LNCaP clone FGC (cell line): ENCODE measurements around the gene NCK2.

Experiments
- DNase-seq: peaks from one replicate; pipeline ENCODE4 v3.0.0-alpha.2; 2011; ENCODE audit warnings: low read depth
- H3K4me3 ChIP-seq: 2 replicates; pipeline ENCODE4 v1.5.1; 2011; ENCODE audit warnings: mild to moderate bottlenecking, low read depth, low read length, control low read depth
- TF ChIP-seq, protein P1 (sequence below): IDR thresholded peaks from 2 replicates; pipeline ENCODE4 v1.5.1; 2012; ENCODE audit warnings: mild to moderate bottlenecking; ENCODE audit not compliant: control insufficient read depth, insufficient read depth; ENCODE audit errors: extremely low read depth

The NCK2 gene

DNA sequence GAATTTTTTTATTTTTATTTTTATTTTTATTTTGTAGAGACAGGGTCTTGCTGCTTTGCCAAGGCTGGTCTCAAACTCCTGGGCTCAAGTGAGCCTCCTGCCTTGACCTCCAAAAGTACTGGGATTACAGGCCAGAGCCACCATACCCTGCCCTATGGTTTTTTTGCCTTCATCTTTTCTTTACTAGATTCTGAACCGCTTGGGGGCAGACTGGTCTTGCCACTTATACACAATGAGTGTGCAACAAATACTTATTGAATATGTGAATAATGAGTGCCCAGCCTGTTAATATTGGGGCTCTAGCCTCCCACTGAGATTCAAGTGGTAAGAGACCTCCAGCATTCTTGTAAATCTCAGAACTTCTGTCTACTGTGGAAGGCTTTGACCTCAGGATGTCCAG lies 3.9 kb downstream of the NCK2 start:
- no peak for DNase-seq
- H3K4me3 ChIP-seq, result no peak overlapping the region
- TF ChIP-seq, protein P1, sequence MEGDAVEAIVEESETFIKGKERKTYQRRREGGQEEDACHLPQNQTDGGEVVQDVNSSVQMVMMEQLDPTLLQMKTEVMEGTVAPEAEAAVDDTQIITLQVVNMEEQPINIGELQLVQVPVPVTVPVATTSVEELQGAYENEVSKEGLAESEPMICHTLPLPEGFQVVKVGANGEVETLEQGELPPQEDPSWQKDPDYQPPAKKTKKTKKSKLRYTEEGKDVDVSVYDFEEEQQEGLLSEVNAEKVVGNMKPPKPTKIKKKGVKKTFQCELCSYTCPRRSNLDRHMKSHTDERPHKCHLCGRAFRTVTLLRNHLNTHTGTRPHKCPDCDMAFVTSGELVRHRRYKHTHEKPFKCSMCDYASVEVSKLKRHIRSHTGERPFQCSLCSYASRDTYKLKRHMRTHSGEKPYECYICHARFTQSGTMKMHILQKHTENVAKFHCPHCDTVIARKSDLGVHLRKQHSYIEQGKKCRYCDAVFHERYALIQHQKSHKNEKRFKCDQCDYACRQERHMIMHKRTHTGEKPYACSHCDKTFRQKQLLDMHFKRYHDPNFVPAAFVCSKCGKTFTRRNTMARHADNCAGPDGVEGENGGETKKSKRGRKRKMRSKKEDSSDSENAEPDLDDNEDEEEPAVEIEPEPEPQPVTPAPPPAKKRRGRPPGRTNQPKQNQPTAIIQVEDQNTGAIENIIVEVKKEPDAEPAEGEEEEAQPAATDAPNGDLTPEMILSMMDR, result no peak

DNA sequence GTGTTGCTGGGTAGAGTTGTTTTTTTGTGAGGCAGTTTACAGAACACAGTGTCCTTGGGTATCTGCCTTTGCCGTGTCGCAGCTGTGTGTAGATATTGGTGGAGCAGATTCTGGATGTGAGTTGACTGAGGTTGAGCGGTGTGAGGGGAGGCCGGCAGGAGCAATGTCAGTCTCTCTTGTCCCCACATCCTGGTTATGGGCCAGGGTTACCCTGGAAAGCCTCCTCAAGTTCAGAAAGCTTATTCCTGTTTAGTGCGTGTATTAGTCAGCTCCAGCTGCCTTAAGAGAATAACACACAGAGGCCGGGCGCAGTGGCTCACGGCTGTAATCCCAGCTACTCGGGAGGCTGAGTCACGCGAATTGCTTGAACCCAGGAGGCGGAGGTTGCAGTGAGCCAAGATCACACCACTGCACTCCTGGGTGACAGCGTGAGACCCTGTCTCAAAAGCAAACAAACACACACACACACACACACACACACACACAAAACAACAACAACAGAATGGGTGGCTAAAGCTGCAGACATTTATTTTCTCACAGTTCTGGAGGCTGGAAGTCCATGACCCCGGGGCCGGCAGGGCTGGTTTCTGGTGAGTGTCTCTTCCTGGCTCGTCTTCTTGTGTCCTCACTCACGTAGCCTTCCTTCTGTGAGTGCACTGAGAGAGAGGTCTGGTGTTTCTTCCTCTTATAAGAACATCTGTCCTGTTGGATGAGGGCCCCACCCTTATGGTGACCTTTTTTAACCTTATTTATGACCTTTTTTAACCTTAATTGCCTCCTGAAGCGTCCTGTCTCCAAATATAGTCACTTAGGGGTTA lies 5.1 kb downstream of the NCK2 start:
- TF ChIP-seq, protein P1, result no peak
- no peak for DNase-seq
- no peak overlapping the region for H3K4me3 ChIP-seq

- no peak overlapping the region for H3K4me3 ChIP-seq
- TF ChIP-seq, protein P1, result no peak
- no peak for DNase-seq
Measured at GRCh38 chr2:105750735-105751134, 6.0 kb downstream of the NCK2 start.

- no peak overlapping the region for H3K4me3 ChIP-seq
- DNase-seq, result no peak
- TF ChIP-seq, protein P1, result no peak
Measured at GRCh38 chr2:105751272-105751671, 6.6 kb downstream of the NCK2 start.

DNA sequence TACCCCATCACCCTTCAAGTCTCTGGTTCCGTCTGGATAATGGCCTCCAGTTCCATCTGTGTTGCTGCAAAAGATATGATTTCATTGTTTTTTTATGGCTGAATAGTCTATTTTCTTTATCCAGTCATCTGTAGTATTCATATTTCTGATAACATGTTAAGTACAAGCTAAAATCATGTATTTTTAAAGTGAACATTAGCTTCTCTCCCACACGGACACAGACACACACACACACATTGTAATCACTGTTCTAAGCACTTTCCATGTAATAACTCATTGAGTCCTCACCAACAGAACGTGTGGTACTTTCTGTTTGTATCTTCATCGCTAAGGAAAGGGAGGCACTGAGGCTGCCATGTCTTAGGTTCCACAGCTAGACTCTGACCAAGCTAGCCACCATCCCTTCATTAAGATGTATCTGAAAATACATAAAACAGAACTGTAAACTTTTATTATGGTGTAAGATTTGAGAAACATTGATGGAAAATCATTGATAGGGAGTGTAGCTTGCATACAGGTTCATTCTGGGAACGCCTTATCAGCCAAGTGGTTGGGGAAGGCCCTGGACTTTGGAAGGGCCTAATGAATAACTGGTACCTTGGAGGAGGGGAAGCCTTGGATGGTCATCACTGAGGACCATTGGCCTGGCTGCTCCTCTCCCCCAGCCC lies 8.1 kb downstream of the NCK2 start:
- no peak overlapping the region for H3K4me3 ChIP-seq
- DNase-seq, result no peak
- TF ChIP-seq, protein P1, result no peak

- H3K4me3 ChIP-seq, result no peak overlapping the region
- TF ChIP-seq, protein P1, result no peak
- DNase-seq, result no peak
Measured at GRCh38 chr2:105753380-105753779, 8.7 kb downstream of the NCK2 start.
